GM23338 (cell line): ENCODE results near the gene VPS8. TPM values are rescaled to one million over a fixed set of nuclear protein-coding genes. Genes with fewer than 3 reads are reported as not detected.

Source experiments
- ATAC-seq: fragments of 200-7000 bp; cut with Tn5 transposase; 3 replicates; pipeline ENCODE4 v1.9.1; 2020
- DNase-seq: peaks from one replicate; pipeline ENCODE4 v3.0.0-alpha.2; 2015; ENCODE audit warnings: low spot score
- H2AFZ ChIP-seq: fragments of 200-600 bp; sonication (generic); 2 replicates; pipeline ENCODE4 v1.8.0; 2016; ENCODE audit warnings: antibody characterized with exemption, mild to moderate bottlenecking, moderate library complexity
- H3F3A ChIP-seq: fragments of 200-600 bp; sonication (generic); replicated peaks from 2 replicates; pipeline ENCODE4 v1.8.0; 2017; ENCODE audit warnings: antibody characterized with exemption, mixed run types, low read depth
- H3K27ac ChIP-seq: fragments of 200-600 bp; sonication (generic); 2 replicates; pipeline ENCODE4 v1.6.1; 2016; ENCODE audit warnings: low read depth
- H3K27me3 ChIP-seq: fragments of 200-600 bp; sonication (generic); 2 replicates; pipeline ENCODE4 v1.8.0; 2016; ENCODE audit warnings: mild to moderate bottlenecking, mixed run types, moderate library complexity; ENCODE audit not compliant: insufficient read depth
- H3K36me3 ChIP-seq: fragments of 200-600 bp; sonication (generic); 2 replicates; pipeline ENCODE4 v1.8.0; 2016; ENCODE audit warnings: mild to moderate bottlenecking; ENCODE audit not compliant: insufficient read depth
- H3K4me1 ChIP-seq: fragments of 200-600 bp; sonication (generic); 2 replicates; pipeline ENCODE4 v1.8.0; 2016; ENCODE audit warnings: mild to moderate bottlenecking, moderate library complexity; ENCODE audit not compliant: insufficient read depth
- H3K4me2 ChIP-seq: fragments of 200-600 bp; sonication (generic); 2 replicates; pipeline ENCODE4 v1.7.1; 2017; ENCODE audit warnings: mixed run types
- H3K4me3 ChIP-seq: fragments of 200-600 bp; sonication (generic); 2 replicates; pipeline ENCODE4 v1.6.1; 2016; ENCODE audit warnings: mixed run types
- H3K79me2 ChIP-seq: fragments of 200-600 bp; sonication (generic); replicated peaks from 2 replicates; pipeline ENCODE4 v1.8.0; 2017; ENCODE audit warnings: mild to moderate bottlenecking; ENCODE audit not compliant: insufficient read depth
- H3K9me2 ChIP-seq: fragments of 200-600 bp; sonication (generic); 2 replicates; pipeline ENCODE4 v1.8.0; 2017; ENCODE audit not compliant: insufficient read depth
- H4K20me1 ChIP-seq: fragments of 200-600 bp; sonication (generic); replicated peaks from 2 replicates; pipeline ENCODE4 v1.8.0; 2017; ENCODE audit warnings: mild to moderate bottlenecking; ENCODE audit not compliant: insufficient read depth
- H3K27ac Mint-ChIP-seq: 2 replicates; pipeline ENCODE4 v1.8.0; 2020; ENCODE audit warnings: inconsistent platforms, mild to moderate bottlenecking, moderate library complexity, mixed read lengths
- H3K27me3 Mint-ChIP-seq: 3 replicates; pipeline ENCODE4 v1.8.0; 2022; ENCODE audit warnings: low read depth, mild to moderate bottlenecking, moderate library complexity, mixed read lengths, inconsistent platforms; ENCODE audit not compliant: insufficient read depth, poor library complexity
- H3K36me3 Mint-ChIP-seq: 3 replicates; pipeline ENCODE4 v1.8.0; 2021; ENCODE audit warnings: low read depth, mild to moderate bottlenecking, inconsistent platforms, moderate library complexity, mixed read lengths
- H3K4me1 Mint-ChIP-seq: 3 replicates; pipeline ENCODE4 v1.8.0; 2020; ENCODE audit warnings: mild to moderate bottlenecking, inconsistent platforms, mixed read lengths
- H3K4me3 Mint-ChIP-seq: 3 replicates; pipeline ENCODE4 v1.8.0; 2021; ENCODE audit warnings: moderate library complexity, mild to moderate bottlenecking, inconsistent platforms, mixed read lengths
- H3K9me3 Mint-ChIP-seq: 3 replicates; pipeline ENCODE4 v1.8.0; 2020; ENCODE audit warnings: moderate library complexity, mild to moderate bottlenecking, inconsistent platforms, mixed read lengths
- CREB1 ChIP-seq: fragments of 250-450 bp; sonication (Bioruptor Pico); IDR thresholded peaks from 2 replicates; pipeline ENCODE4 v1.5.0; 2020; ENCODE audit warnings: low read depth, mild to moderate bottlenecking, moderate library complexity
- polyA plus RNA-seq: library from polyadenylated mRNA; unstranded; fragments of >200 nt; fragmentation: Nextera tagmentation; extraction: Ambion mirVana; gene quantifications from 2 replicates; pipeline ENCODE4 v1.2.1, GENCODE V29; 2016
- total RNA-seq: library from RNA; depleted of rRNA; stranded (reverse); fragments of >200 nt; shearing (Covaris generic); gene quantifications from 2 replicates; pipeline ENCODE4 v1.2.3, GENCODE V29; 2014
- TF ChIP-seq, protein P1 (sequence below), 2 experiments: fragments of 200-600 bp in 1 of 2; sonication (generic) in 1 of 2; conservative IDR thresholded peaks; 2 replicates each; pipeline versions ENCODE4 v1.5.1 to v1.6.1; 2016 to 2017; ENCODE audit warnings: antibody characterized with exemption in 2 of 2, low read depth in 2 of 2, mild to moderate bottlenecking in 2 of 2, moderate library complexity in 1 of 2
- TF ChIP-seq, protein P2 (sequence below): fragments of 250-450 bp; sonication (Bioruptor Pico); IDR thresholded peaks from 2 replicates; pipeline ENCODE4 v1.5.0; 2020; ENCODE audit warnings: mild to moderate bottlenecking, moderate library complexity

The VPS8 gene
- total and polyA plus RNA-seq, 2 experiments from 2014 or later: 17.3 to 45.5 TPM

- no peak overlapping the region for H3K27ac ChIP-seq
- H3K4me2 ChIP-seq: peak overlapping the region; percentile 44; the same call in 1 of the 2 replicates
- H3K27ac Mint-ChIP-seq: no peak overlapping the region
- H3F3A ChIP-seq: no peaks in the 10 kb centered on the region
- no peaks in the 10 kb centered on the region for H4K20me1 ChIP-seq
- peaks cover 19% of the 10 kb centered on the region for H3K4me1 Mint-ChIP-seq
- H3K4me3 ChIP-seq: no peak overlapping the region
- DNase-seq (peak; percentile 93), ATAC-seq (peak; percentile 81)
- peaks cover 11% of the 10 kb centered on the region; the same call in 1 of the 2 replicates for H3K4me1 ChIP-seq
- H3K79me2 ChIP-seq: no peaks in the 10 kb centered on the region
- no peaks in the 10 kb centered on the region for H3K36me3 Mint-ChIP-seq
- no peaks in the 10 kb centered on the region for H3K36me3 ChIP-seq
- no peaks in the 10 kb centered on the region for H3K9me2 ChIP-seq
- no peaks in the 10 kb centered on the region for H3K9me3 Mint-ChIP-seq
- H3K4me3 Mint-ChIP-seq: no peak overlapping the region
- H3K27me3 Mint-ChIP-seq: peaks cover 12% of the 10 kb centered on the region
- H2AFZ ChIP-seq: peak overlapping the region; percentile 81
- no peaks in the 10 kb centered on the region for H3K27me3 ChIP-seq
- TF ChIP-seq, protein P1, sequence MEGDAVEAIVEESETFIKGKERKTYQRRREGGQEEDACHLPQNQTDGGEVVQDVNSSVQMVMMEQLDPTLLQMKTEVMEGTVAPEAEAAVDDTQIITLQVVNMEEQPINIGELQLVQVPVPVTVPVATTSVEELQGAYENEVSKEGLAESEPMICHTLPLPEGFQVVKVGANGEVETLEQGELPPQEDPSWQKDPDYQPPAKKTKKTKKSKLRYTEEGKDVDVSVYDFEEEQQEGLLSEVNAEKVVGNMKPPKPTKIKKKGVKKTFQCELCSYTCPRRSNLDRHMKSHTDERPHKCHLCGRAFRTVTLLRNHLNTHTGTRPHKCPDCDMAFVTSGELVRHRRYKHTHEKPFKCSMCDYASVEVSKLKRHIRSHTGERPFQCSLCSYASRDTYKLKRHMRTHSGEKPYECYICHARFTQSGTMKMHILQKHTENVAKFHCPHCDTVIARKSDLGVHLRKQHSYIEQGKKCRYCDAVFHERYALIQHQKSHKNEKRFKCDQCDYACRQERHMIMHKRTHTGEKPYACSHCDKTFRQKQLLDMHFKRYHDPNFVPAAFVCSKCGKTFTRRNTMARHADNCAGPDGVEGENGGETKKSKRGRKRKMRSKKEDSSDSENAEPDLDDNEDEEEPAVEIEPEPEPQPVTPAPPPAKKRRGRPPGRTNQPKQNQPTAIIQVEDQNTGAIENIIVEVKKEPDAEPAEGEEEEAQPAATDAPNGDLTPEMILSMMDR (conservative IDR thresholded peaks at IDR 0.05; ENCODE audit: low read depth in 2 of 2): peak; percentile 50 to 81
- peak; percentile 19; the same call in 1 of the 2 replicates for TF ChIP-seq CREB1
- TF ChIP-seq, protein P2, sequence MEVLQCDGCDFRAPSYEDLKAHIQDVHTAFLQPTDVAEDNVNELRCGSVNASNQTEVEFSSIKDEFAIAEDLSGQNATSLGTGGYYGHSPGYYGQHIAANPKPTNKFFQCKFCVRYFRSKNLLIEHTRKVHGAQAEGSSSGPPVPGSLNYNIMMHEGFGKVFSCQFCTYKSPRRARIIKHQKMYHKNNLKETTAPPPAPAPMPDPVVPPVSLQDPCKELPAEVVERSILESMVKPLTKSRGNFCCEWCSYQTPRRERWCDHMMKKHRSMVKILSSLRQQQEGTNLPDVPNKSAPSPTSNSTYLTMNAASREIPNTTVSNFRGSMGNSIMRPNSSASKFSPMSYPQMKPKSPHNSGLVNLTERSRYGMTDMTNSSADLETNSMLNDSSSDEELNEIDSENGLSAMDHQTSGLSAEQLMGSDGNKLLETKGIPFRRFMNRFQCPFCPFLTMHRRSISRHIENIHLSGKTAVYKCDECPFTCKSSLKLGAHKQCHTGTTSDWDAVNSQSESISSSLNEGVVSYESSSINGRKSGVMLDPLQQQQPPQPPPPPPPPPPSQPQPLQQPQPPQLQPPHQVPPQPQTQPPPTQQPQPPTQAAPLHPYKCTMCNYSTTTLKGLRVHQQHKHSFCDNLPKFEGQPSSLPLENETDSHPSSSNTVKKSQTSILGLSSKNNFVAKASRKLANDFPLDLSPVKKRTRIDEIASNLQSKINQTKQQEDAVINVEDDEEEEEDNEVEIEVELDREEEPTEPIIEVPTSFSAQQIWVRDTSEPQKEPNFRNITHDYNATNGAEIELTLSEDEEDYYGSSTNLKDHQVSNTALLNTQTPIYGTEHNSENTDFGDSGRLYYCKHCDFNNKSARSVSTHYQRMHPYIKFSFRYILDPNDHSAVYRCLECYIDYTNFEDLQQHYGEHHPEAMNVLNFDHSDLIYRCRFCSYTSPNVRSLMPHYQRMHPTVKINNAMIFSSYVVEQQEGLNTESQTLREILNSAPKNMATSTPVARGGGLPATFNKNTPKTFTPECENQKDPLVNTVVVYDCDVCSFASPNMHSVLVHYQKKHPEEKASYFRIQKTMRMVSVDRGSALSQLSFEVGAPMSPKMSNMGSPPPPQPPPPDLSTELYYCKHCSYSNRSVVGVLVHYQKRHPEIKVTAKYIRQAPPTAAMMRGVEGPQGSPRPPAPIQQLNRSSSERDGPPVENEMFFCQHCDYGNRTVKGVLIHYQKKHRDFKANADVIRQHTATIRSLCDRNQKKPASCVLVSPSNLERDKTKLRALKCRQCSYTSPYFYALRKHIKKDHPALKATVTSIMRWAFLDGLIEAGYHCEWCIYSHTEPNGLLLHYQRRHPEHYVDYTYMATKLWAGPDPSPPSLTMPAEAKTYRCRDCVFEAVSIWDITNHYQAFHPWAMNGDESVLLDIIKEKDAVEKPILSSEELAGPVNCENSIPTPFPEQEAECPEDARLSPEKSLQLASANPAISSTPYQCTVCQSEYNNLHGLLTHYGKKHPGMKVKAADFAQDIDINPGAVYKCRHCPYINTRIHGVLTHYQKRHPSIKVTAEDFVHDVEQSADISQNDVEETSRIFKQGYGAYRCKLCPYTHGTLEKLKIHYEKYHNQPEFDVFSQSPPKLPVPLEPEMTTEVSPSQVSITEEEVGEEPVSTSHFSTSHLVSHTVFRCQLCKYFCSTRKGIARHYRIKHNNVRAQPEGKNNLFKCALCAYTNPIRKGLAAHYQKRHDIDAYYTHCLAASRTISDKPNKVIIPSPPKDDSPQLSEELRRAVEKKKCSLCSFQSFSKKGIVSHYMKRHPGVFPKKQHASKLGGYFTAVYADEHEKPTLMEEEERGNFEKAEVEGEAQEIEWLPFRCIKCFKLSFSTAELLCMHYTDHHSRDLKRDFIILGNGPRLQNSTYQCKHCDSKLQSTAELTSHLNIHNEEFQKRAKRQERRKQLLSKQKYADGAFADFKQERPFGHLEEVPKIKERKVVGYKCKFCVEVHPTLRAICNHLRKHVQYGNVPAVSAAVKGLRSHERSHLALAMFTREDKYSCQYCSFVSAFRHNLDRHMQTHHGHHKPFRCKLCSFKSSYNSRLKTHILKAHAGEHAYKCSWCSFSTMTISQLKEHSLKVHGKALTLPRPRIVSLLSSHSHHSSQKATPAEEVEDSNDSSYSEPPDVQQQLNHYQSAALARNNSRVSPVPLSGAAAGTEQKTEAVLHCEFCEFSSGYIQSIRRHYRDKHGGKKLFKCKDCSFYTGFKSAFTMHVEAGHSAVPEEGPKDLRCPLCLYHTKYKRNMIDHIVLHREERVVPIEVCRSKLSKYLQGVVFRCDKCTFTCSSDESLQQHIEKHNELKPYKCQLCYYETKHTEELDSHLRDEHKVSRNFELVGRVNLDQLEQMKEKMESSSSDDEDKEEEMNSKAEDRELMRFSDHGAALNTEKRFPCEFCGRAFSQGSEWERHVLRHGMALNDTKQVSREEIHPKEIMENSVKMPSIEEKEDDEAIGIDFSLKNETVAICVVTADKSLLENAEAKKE (CRISPR knock-in tag): no peak
Measured at GRCh38 chr3:185069037-185070030, 257.4 kb downstream of the VPS8 start.
